ENCODE data around the gene CCDC136.

Gene CCDC136

DNA sequence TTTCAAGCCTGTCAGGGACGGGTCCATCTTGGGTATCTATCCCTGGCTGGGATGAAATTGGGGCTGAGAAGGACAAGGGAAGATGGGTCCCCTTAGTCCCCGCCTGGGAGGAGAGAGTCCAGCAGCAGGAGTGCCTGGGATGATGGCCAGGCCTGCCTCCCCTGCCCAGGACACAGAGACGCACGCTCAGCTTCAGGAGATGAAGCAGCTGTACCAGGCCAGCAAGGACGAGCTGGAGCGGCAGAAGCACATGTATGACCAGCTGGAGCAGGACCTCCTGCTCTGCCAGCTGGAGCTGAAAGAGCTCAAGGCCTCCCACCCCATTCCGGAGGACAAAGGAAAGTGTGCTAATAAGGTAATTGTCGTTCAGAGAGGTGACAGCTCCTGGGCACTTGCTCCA is 15.4 kb downstream of the CCDC136 start:
- Histone ChIP-seq H3K79me2 (ENCODE audit: insufficient read depth, low read length) (no peaks in the 10 kb centered on the region), H3K9me2 (replicated peaks; ENCODE audit: low read depth, low read length) (no peaks in the 10 kb centered on the region), H3K27me3 (ENCODE audit: insufficient read depth, low read length, poor library complexity, severe bottlenecking) (no peaks in the 10 kb centered on the region), H3K36me3 (ENCODE audit: insufficient read depth, low read length) (peaks cover 76% of the 10 kb centered on the region; the same call in 1 of the 2 replicates), H4K20me1 (ENCODE audit: insufficient read depth, low read length, poor library complexity, severe bottlenecking) (no peaks in the 10 kb centered on the region), H3K9ac (ENCODE audit: low read depth, low read length, poor library complexity, severe bottlenecking) (no peak overlapping the region), H3K4me2 (ENCODE audit: low read depth, low read length, poor library complexity, severe bottlenecking) (no peak overlapping the region), H2AFZ (ENCODE audit: low read length) (no peak overlapping the region), H3F3A (ENCODE audit: low read depth) (no peaks in the 10 kb centered on the region), H3K4me1 (ENCODE audit: insufficient read depth, low read length, poor library complexity, severe bottlenecking) (no peaks in the 10 kb centered on the region), H3K9me3 (ENCODE audit: insufficient read depth, low read depth, low read length) (no peaks in the 10 kb centered on the region), H3K4me3 (ENCODE audit: low read length, poor library complexity, severe bottlenecking) (no peak overlapping the region)
- no peak for TF ChIP-seq EZH2phosphoT487 (IDR thresholded peaks at IDR 0.05; ENCODE audit: borderline replicate concordance)
- TF ChIP-seq, protein P1, sequence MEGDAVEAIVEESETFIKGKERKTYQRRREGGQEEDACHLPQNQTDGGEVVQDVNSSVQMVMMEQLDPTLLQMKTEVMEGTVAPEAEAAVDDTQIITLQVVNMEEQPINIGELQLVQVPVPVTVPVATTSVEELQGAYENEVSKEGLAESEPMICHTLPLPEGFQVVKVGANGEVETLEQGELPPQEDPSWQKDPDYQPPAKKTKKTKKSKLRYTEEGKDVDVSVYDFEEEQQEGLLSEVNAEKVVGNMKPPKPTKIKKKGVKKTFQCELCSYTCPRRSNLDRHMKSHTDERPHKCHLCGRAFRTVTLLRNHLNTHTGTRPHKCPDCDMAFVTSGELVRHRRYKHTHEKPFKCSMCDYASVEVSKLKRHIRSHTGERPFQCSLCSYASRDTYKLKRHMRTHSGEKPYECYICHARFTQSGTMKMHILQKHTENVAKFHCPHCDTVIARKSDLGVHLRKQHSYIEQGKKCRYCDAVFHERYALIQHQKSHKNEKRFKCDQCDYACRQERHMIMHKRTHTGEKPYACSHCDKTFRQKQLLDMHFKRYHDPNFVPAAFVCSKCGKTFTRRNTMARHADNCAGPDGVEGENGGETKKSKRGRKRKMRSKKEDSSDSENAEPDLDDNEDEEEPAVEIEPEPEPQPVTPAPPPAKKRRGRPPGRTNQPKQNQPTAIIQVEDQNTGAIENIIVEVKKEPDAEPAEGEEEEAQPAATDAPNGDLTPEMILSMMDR (conservative IDR thresholded peaks at IDR 0.05; ENCODE audit: low read length), result no peak

DNA sequence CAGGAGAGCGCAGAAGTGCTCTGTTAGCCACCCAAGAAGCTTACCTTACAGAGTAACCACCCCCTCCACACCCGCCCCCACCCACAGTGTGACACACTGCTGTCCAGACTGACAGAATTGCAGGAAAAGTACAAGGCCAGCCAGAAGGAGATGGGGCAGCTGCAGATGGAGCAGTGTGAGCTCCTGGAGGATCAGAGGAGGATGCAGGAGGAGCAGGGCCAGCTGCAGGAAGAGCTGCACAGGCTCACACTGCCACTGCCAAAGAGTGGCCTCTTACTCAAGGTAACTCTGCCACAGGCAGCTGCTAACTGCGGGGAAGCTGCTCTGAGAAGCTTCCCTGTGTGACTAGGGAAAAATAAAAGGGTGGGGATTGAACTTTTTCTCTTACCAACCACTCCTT is 17.6 kb downstream of the CCDC136 start:
- Histone ChIP-seq H4K20me1 (ENCODE audit: insufficient read depth, low read length, poor library complexity, severe bottlenecking) (no peaks in the 10 kb centered on the region), H3K4me1 (ENCODE audit: insufficient read depth, low read length, poor library complexity, severe bottlenecking) (no peaks in the 10 kb centered on the region), H2AFZ (ENCODE audit: low read length) (no peak overlapping the region), H3K9me3 (ENCODE audit: insufficient read depth, low read depth, low read length) (no peaks in the 10 kb centered on the region), H3K4me3 (ENCODE audit: low read length, poor library complexity, severe bottlenecking) (no peak overlapping the region), H3F3A (ENCODE audit: low read depth) (no peaks in the 10 kb centered on the region), H3K27me3 (ENCODE audit: insufficient read depth, low read length, poor library complexity, severe bottlenecking) (no peaks in the 10 kb centered on the region), H3K36me3 (ENCODE audit: insufficient read depth, low read length) (peaks cover 59% of the 10 kb centered on the region; the same call in 1 of the 2 replicates), H3K4me2 (ENCODE audit: low read depth, low read length, poor library complexity, severe bottlenecking) (no peak overlapping the region), H3K9me2 (replicated peaks; ENCODE audit: low read depth, low read length) (no peaks in the 10 kb centered on the region), H3K9ac (ENCODE audit: low read depth, low read length, poor library complexity, severe bottlenecking) (no peak overlapping the region), H3K79me2 (ENCODE audit: insufficient read depth, low read length) (no peaks in the 10 kb centered on the region)
- TF ChIP-seq, protein P1 (conservative IDR thresholded peaks at IDR 0.05; ENCODE audit: low read length), result no peak
- TF ChIP-seq EZH2phosphoT487 (IDR thresholded peaks at IDR 0.05; ENCODE audit: borderline replicate concordance), result no peak

DNA sequence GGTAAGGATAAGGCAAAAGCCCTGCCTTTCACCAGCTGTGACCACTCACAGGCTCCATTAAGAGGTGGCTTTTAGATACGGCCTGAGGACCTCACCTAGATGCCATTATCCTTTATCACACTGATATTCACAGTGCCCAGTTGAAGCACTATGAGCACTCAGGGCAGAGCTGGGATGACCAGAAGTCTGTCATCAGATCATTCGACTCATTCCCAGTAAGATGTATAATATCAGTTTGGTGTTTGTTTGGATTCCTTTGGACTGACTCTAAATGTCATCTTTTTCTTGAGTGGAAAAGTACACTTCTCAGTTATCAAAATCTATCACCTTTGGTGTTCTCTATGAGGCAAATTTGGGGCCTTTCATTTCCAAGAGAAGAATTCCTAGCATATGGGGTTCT is 18.7 kb downstream of the CCDC136 start:
- H3K27me3 ChIP-seq (ENCODE audit: insufficient read depth, low read length, poor library complexity, severe bottlenecking), result no peaks in the 10 kb centered on the region

More for the DNA sequence above, 18.7 kb downstream of the CCDC136 start:
- no peak overlapping the region for H3K4me2 ChIP-seq (ENCODE audit: low read depth, low read length, poor library complexity, severe bottlenecking)
- H4K20me1 ChIP-seq (ENCODE audit: insufficient read depth, low read length, poor library complexity, severe bottlenecking), result no peaks in the 10 kb centered on the region
- H3K4me1 ChIP-seq (ENCODE audit: insufficient read depth, low read length, poor library complexity, severe bottlenecking), result no peaks in the 10 kb centered on the region
- no peaks in the 10 kb centered on the region for H3K9me3 ChIP-seq (ENCODE audit: insufficient read depth, low read depth, low read length)
- no peaks in the 10 kb centered on the region for H3K9me2 ChIP-seq (replicated peaks; ENCODE audit: low read depth, low read length)
- no peak overlapping the region for H3K4me3 ChIP-seq (ENCODE audit: low read length, poor library complexity, severe bottlenecking)
- H3F3A ChIP-seq (ENCODE audit: low read depth), result no peaks in the 10 kb centered on the region
- no peak overlapping the region for H3K9ac ChIP-seq (ENCODE audit: low read depth, low read length, poor library complexity, severe bottlenecking)
- H3K36me3 ChIP-seq (ENCODE audit: insufficient read depth, low read length), result peaks cover 48% of the 10 kb centered on the region; the same call in 1 of the 2 replicates
- H3K79me2 ChIP-seq (ENCODE audit: insufficient read depth, low read length), result no peaks in the 10 kb centered on the region
- H2AFZ ChIP-seq (ENCODE audit: low read length), result no peak overlapping the region
- TF ChIP-seq EZH2phosphoT487 (IDR thresholded peaks at IDR 0.05; ENCODE audit: borderline replicate concordance), result no peak
- TF ChIP-seq, protein P1 (conservative IDR thresholded peaks at IDR 0.05; ENCODE audit: low read length), result no peak

Measured in Loucy (cell line).